ENCODE results near the gene PSMA8. TPM values are rescaled to one million over a fixed set of nuclear protein-coding genes. Genes with fewer than 3 reads are reported as not detected.

The PSMA8 gene
- total and polyA plus RNA-seq, 4 donors, result 0.14 TPM; not detected in 3

DNA sequence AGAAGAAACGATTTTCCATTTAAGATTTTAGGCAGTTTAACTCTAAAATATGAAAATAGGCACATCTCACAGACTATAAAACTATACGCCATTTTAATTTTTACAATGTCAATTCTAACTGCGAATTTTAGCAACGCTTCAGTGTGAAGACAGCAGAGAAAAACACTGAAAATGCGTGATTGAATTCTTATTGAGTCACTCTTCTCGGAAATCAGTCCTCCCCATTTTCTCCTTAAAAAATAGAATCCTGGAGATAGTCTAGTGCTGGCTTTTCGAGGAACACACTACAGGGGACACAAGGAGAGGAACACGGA lies 92.2 kb downstream of the PSMA8 start:
- Histone ChIP-seq H3K9ac (ENCODE audit: low read depth in 1 of 2, low read length in 2 of 2) (peak overlapping the region in 1 of 2 donors; percentile 7), H3K4me1 (ENCODE audit: control insufficient read depth in 4 of 4, insufficient read depth in 4 of 4, low read length in 3 of 4) (peaks cover 0 to 15% (median 6%) of the 10 kb centered on the region in 4 donors), H3K36me3 (ENCODE audit: control insufficient read depth in 4 of 4, insufficient read depth in 3 of 4, low read depth in 1 of 4, low read length in 3 of 4) (no peaks in the 10 kb centered on the region), H3K27me3 (ENCODE audit: control insufficient read depth in 4 of 4, insufficient read depth in 4 of 4, low read length in 3 of 4) (peaks cover 0 to 4% (median 2%) of the 10 kb centered on the region in 4 donors), H3K27ac (ENCODE audit: low read depth in 1 of 2, low read length in 2 of 2) (no peak overlapping the region), H3K4me3 (ENCODE audit: low read depth in 1 of 3, low read length in 3 of 3) (peak overlapping the region in 2 of 3 donors; percentile 70 to 77), H3K9me3 (ENCODE audit: control insufficient read depth in 4 of 4, low read length in 3 of 4) (no peaks in the 10 kb centered on the region)
- TF ChIP-seq JUND (IDR thresholded peaks at IDR 0.05), result no peak
- no peak for TF ChIP-seq SP1 (IDR thresholded peaks at IDR 0.05)
- TF ChIP-seq, protein P1, sequence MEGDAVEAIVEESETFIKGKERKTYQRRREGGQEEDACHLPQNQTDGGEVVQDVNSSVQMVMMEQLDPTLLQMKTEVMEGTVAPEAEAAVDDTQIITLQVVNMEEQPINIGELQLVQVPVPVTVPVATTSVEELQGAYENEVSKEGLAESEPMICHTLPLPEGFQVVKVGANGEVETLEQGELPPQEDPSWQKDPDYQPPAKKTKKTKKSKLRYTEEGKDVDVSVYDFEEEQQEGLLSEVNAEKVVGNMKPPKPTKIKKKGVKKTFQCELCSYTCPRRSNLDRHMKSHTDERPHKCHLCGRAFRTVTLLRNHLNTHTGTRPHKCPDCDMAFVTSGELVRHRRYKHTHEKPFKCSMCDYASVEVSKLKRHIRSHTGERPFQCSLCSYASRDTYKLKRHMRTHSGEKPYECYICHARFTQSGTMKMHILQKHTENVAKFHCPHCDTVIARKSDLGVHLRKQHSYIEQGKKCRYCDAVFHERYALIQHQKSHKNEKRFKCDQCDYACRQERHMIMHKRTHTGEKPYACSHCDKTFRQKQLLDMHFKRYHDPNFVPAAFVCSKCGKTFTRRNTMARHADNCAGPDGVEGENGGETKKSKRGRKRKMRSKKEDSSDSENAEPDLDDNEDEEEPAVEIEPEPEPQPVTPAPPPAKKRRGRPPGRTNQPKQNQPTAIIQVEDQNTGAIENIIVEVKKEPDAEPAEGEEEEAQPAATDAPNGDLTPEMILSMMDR (IDR thresholded peaks at IDR 0.05; ENCODE audit: low read depth, low read length, missing input control), result no peak
- TF ChIP-seq RXRA (IDR thresholded peaks at IDR 0.05), result no peak
- no peak for TF ChIP-seq EGR1 (IDR thresholded peaks at IDR 0.05; ENCODE audit: low read depth in 2 of 2)
- no peak for DNase-seq (ENCODE audit: low spot score)
- WGBS, result 28% methylated on average over 8 of the region's 8 CpGs

DNA sequence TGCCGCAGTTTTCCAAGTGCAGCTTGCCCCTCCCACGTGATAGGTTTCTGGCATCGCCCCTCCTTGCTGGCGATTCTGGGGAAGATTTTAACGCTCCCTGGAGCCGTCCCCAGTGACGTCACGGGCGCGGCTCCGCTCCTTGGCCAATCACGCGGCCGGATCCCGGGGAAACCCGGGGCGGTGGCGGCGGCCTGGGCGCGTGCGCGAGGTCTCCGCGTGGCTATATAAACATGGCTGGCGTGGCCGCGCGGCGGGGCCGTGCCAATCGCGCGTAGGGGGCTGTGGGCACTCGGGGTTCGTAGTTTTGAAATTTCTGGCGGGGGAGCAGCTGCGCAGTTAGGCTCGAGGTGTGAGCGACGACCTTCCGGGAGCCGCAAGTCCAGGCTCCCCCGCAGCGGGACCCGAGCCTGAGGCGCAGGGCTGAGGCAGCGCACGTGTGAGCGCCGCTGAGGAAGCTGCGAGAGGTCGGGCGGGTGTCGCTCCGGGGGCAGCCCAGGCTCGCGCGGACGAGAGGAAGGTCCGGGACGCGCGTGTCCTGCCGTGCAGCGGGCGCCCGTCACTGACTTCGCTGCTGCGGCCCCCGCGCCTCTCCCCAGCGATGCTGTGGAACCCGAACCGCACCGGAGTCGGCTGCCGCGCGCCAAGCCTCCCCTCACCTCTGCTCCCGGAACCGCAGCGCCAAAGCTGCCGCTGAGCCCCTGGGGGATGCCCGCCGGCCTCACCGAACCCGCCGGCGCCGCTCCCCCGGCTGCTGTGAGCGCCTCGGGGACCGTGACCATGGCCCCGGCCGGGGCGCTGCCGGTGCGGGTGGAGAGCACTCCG lies 92.8 kb downstream of the PSMA8 start, which contains the start of gene TAF4B:
Gene TAF4B, plus strand, starts transcription at position 217 of the 822 bp plus-strand sequence. Its CDS starts 489 bp downstream, at position 706.
- H3K27ac ChIP-seq (ENCODE audit: low read depth in 1 of 2, low read length in 2 of 2), result peak within 1 kb of the TSS; percentile 50 to 54
- peak; percentile 90 for DNase-seq (ENCODE audit: low spot score)
- H3K9me3 ChIP-seq (ENCODE audit: control insufficient read depth in 4 of 4, low read length in 3 of 4), result no peaks in the 10 kb centered on the region
- peaks cover 0 to 15% (median 6%) of the 10 kb centered on the region in 4 donors for H3K4me1 ChIP-seq (ENCODE audit: control insufficient read depth in 4 of 4, insufficient read depth in 4 of 4, low read length in 3 of 4)
- peaks cover 0 to 4% (median 1%) of the 10 kb centered on the region in 4 donors for H3K27me3 ChIP-seq (ENCODE audit: control insufficient read depth in 4 of 4, insufficient read depth in 4 of 4, low read length in 3 of 4)
- 2% methylated on average over 101 of the region's 101 CpGs for WGBS
- H3K4me3 ChIP-seq (ENCODE audit: low read depth in 1 of 3, low read length in 3 of 3), result peak within 1 kb of the TSS; percentile 63 to 77 (median 70)
- H3K36me3 ChIP-seq (ENCODE audit: control insufficient read depth in 4 of 4, insufficient read depth in 3 of 4, low read depth in 1 of 4, low read length in 3 of 4), result no peaks in the 10 kb centered on the region
- no peak for TF ChIP-seq RXRA (IDR thresholded peaks at IDR 0.05)
- no peak for TF ChIP-seq HNF4G (IDR thresholded peaks at IDR 0.05)
- no peak for TF ChIP-seq TAF1 (conservative IDR thresholded peaks at IDR 0.05)
- no peak for TF ChIP-seq HNF4A (conservative IDR thresholded peaks at IDR 0.05)
- TF ChIP-seq EGR1 (IDR thresholded peaks at IDR 0.05; ENCODE audit: low read depth in 2 of 2), result no peak
- no peak for TF ChIP-seq JUND (IDR thresholded peaks at IDR 0.05)
- TF ChIP-seq, protein P2, sequence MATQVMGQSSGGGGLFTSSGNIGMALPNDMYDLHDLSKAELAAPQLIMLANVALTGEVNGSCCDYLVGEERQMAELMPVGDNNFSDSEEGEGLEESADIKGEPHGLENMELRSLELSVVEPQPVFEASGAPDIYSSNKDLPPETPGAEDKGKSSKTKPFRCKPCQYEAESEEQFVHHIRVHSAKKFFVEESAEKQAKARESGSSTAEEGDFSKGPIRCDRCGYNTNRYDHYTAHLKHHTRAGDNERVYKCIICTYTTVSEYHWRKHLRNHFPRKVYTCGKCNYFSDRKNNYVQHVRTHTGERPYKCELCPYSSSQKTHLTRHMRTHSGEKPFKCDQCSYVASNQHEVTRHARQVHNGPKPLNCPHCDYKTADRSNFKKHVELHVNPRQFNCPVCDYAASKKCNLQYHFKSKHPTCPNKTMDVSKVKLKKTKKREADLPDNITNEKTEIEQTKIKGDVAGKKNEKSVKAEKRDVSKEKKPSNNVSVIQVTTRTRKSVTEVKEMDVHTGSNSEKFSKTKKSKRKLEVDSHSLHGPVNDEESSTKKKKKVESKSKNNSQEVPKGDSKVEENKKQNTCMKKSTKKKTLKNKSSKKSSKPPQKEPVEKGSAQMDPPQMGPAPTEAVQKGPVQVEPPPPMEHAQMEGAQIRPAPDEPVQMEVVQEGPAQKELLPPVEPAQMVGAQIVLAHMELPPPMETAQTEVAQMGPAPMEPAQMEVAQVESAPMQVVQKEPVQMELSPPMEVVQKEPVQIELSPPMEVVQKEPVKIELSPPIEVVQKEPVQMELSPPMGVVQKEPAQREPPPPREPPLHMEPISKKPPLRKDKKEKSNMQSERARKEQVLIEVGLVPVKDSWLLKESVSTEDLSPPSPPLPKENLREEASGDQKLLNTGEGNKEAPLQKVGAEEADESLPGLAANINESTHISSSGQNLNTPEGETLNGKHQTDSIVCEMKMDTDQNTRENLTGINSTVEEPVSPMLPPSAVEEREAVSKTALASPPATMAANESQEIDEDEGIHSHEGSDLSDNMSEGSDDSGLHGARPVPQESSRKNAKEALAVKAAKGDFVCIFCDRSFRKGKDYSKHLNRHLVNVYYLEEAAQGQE (IDR thresholded peaks at IDR 0.05), result no peak
- TF ChIP-seq, protein P3, sequence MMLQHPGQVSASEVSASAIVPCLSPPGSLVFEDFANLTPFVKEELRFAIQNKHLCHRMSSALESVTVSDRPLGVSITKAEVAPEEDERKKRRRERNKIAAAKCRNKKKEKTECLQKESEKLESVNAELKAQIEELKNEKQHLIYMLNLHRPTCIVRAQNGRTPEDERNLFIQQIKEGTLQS (IDR thresholded peaks at IDR 0.05), result no peak
- peak in 1 of 2 donors; percentile 7 for TF ChIP-seq RAD21 (IDR thresholded peaks at IDR 0.05)
- peak; percentile 43 for TF ChIP-seq YY1 (IDR thresholded peaks at IDR 0.05)
- TF ChIP-seq, protein P4, sequence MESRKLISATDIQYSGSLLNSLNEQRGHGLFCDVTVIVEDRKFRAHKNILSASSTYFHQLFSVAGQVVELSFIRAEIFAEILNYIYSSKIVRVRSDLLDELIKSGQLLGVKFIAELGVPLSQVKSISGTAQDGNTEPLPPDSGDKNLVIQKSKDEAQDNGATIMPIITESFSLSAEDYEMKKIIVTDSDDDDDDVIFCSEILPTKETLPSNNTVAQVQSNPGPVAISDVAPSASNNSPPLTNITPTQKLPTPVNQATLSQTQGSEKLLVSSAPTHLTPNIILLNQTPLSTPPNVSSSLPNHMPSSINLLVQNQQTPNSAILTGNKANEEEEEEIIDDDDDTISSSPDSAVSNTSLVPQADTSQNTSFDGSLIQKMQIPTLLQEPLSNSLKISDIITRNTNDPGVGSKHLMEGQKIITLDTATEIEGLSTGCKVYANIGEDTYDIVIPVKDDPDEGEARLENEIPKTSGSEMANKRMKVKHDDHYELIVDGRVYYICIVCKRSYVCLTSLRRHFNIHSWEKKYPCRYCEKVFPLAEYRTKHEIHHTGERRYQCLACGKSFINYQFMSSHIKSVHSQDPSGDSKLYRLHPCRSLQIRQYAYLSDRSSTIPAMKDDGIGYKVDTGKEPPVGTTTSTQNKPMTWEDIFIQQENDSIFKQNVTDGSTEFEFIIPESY (IDR thresholded peaks at IDR 0.05), result no peak
- TF ChIP-seq NR2F2 (IDR thresholded peaks at IDR 0.05), result no peak
- TF ChIP-seq, protein P5, sequence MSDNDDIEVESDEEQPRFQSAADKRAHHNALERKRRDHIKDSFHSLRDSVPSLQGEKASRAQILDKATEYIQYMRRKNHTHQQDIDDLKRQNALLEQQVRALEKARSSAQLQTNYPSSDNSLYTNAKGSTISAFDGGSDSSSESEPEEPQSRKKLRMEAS (IDR thresholded peaks at IDR 0.05), result peak; percentile 42
- no peak for TF ChIP-seq FOXA2 (IDR thresholded peaks at IDR 0.05)
- TF ChIP-seq, protein P1 (IDR thresholded peaks at IDR 0.05; ENCODE audit: low read depth, low read length, missing input control), result no peak
- TF ChIP-seq GABPA (IDR thresholded peaks at IDR 0.05 in 1 of 2, conservative IDR thresholded peaks at IDR 0.05 in 1 of 2), result no peak
- peak; percentile 30 for TF ChIP-seq SP1 (IDR thresholded peaks at IDR 0.05)
- TF ChIP-seq FOXA1 (IDR thresholded peaks at IDR 0.05), result no peak
- peak within 1 kb of the TSS; percentile 7 to 38 for H3K9ac ChIP-seq (ENCODE audit: low read depth in 1 of 2, low read length in 2 of 2)

All from liver (tissue), 9 donors.